Osteoblast (primary cell): ENCODE measurements around the gene HSPB6. TPM values are rescaled to one million over a fixed set of nuclear protein-coding genes. Genes with fewer than 3 reads are reported as not detected.

Experiments
- DNase-seq: peaks from one replicate; pipeline ENCODE4 v3.0.0; 2011; ENCODE audit warnings: low spot score, mixed read lengths; ENCODE audit not compliant: insufficient read length; ENCODE audit errors: missing footprints
- H2AFZ ChIP-seq: 2 replicates; pipeline ENCODE4 v1.6.0; 2011; ENCODE audit warnings: mild to moderate bottlenecking, low read length
- H3K27ac ChIP-seq: 2 replicates; pipeline ENCODE4 v1.5.1; 2011; ENCODE audit warnings: mild to moderate bottlenecking, low read depth, low read length, moderate library complexity
- H3K27me3 ChIP-seq: 2 replicates; pipeline ENCODE4 v1.6.0; 2012; ENCODE audit warnings: mild to moderate bottlenecking, control low read depth, inconsistent platforms, low read length, moderate library complexity; ENCODE audit not compliant: insufficient read depth
- H3K36me3 ChIP-seq: 2 replicates; pipeline ENCODE4 v1.5.1; 2011; ENCODE audit warnings: mild to moderate bottlenecking, low read length, control low read depth, moderate library complexity; ENCODE audit not compliant: insufficient read depth
- H3K4me1 ChIP-seq: 2 replicates; pipeline ENCODE4 v1.5.1; 2011; ENCODE audit warnings: mild to moderate bottlenecking, low read length, control low read depth, moderate library complexity; ENCODE audit not compliant: insufficient read depth
- H3K4me2 ChIP-seq: 2 replicates; pipeline ENCODE4 v1.6.0; 2011; ENCODE audit warnings: mild to moderate bottlenecking, low read length; ENCODE audit not compliant: insufficient read depth
- H3K4me3 ChIP-seq: fragments of 200-600 bp; sonication (generic); 3 replicates; pipeline ENCODE4 v1.5.1; 2012; ENCODE audit warnings: mild to moderate bottlenecking, low read length, inconsistent platforms; ENCODE audit not compliant: insufficient read depth
- H3K79me2 ChIP-seq: 2 replicates; pipeline ENCODE4 v1.6.0; 2012; ENCODE audit warnings: mild to moderate bottlenecking, low read length, control low read depth, inconsistent platforms; ENCODE audit not compliant: insufficient read depth
- H3K9me3 ChIP-seq: 2 replicates; pipeline ENCODE4 v1.5.1; 2011; ENCODE audit warnings: low read depth, low read length, control low read depth
- H4K20me1 ChIP-seq: 2 replicates; pipeline ENCODE4 v1.6.0; 2012; ENCODE audit warnings: mild to moderate bottlenecking, low read length, control low read depth; ENCODE audit not compliant: insufficient read depth
- CTCF ChIP-seq: IDR thresholded peaks from 2 replicates; pipeline ENCODE4 v1.5.1; 2011; ENCODE audit warnings: mild to moderate bottlenecking, low read depth, low read length, moderate library complexity; ENCODE audit errors: extremely low read depth
- total RNA-seq: library from RNA; depleted of rRNA; stranded (reverse); fragments of >200 nt; gene quantifications from 2 replicates; pipeline ENCODE4 v1.2.3, GENCODE V29; 2012

Gene HSPB6
- total RNA-seq, 1 donor, result 14.5 TPM

DNA sequence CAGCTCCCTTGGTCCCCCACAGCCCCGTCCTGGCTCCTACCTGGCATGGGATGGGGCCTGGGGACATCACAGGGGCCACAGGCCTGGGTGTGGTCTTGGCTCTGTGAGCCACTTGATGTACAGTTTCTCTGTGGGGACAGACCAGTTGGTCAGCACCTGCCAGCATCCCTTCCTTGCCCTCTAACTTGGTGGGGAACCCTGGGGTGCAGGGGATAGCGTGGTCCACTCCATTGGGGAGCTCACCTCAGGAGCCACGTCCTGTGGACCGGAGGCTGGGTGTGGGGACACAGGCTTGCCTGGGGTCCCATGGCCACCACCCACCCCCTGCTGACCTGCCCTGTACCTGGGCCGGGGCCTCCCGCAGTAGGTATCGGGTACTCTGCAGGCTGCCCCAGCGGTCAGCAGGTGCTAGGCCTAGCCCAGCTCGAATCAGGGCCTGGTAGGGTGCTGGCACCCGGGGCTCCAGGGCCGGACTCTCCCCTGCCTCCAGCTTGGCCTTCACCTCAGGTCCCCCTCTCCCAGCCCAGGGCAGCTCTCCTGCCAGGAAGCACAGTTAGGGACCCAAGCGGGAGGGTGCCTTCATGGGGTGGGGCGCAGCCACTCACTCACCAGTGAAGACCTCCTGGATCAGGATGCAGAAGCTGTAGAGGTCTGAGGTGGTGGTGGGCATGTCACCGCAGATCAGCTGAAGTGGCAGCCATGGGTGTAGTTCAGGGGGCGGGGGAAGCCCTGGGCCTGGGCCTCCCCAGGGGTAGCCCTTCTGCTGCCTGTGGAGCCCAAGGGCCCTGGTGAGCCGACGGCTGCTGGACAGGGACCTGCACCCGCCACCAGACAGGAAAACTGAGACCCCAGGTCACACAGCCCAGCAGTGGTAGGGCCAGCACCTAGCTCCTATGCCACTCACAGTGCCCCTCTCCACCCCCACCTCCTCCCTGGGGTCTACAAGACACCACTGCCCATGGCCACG, 33.4 kb upstream of the HSPB6 start:
- Histone ChIP-seq H3K27ac (no peak overlapping the region), H4K20me1 (no peaks in the 10 kb centered on the region), H3K4me3 (no peak overlapping the region), H3K9me3 (no peaks in the 10 kb centered on the region), H3K4me2 (no peak overlapping the region), H2AFZ (no peak overlapping the region), H3K36me3 (no peaks in the 10 kb centered on the region), H3K4me1 (peaks cover 2% of the 10 kb centered on the region), H3K27me3 (peaks cover 5% of the 10 kb centered on the region), H3K79me2 (no peaks in the 10 kb centered on the region)
- DNase-seq, result peak; percentile 67
- TF ChIP-seq CTCF, result no peak

GRCh38 chr19:35789195-35789977, 32.6 kb upstream of the HSPB6 start:
- no peak for TF ChIP-seq CTCF
- H3K27ac ChIP-seq, result no peak overlapping the region
- no peaks in the 10 kb centered on the region for H3K79me2 ChIP-seq
- peaks cover 2% of the 10 kb centered on the region for H3K4me1 ChIP-seq
- no peaks in the 10 kb centered on the region for H3K36me3 ChIP-seq
- no peaks in the 10 kb centered on the region for H3K27me3 ChIP-seq
- peak; percentile 73 for DNase-seq
- no peaks in the 10 kb centered on the region for H4K20me1 ChIP-seq
- H2AFZ ChIP-seq, result no peak overlapping the region
- H3K9me3 ChIP-seq, result no peaks in the 10 kb centered on the region
- H3K4me3 ChIP-seq, result no peak overlapping the region
- H3K4me2 ChIP-seq, result no peak overlapping the region

DNA sequence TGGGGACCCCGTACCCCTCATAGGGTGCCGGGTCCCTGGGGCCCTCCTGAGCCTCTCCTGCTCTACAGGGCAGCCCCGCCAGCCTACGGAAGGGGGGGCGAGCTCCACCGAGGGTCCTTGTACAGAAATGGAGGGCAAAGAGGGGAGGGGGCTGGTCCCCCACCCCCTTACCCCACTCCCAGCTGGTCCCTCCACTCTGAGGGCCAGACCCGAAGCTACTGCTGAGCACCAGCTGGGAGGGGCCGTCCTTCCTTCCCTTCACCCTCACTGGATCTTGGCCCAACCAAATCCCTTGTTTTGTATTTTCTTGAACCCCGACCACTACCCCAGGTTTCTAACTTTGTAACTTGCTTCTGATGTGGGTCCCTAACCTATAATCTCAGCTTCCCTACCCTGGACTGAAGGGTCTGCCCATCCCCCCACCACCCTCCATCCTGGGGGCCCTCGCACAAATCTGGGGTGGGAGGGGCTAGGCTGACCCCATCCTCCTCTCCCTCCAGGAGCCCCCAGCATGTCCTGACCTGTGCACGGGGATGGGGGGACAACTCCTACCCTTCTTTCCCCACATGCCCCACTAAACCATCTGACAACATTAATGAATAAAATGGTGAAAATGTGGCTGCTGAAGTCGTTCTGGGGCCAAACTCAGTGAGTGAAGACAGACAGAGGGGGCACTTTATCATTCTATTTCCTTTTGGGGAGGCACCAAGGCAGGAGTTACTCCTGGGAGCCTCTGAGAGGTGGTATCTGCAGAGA, 31.6 kb upstream of the HSPB6 start:
- no peaks in the 10 kb centered on the region for H3K9me3 ChIP-seq
- no peaks in the 10 kb centered on the region for H4K20me1 ChIP-seq
- no peaks in the 10 kb centered on the region for H3K27me3 ChIP-seq
- no peak overlapping the region for H3K4me2 ChIP-seq
- H2AFZ ChIP-seq, result no peak overlapping the region
- H3K4me1 ChIP-seq, result peaks cover 2% of the 10 kb centered on the region
- TF ChIP-seq CTCF, result no peak
- no peak overlapping the region for H3K27ac ChIP-seq
- no peaks in the 10 kb centered on the region for H3K79me2 ChIP-seq
- no peaks in the 10 kb centered on the region for H3K36me3 ChIP-seq
- DNase-seq, result peak; percentile 92
- no peak overlapping the region for H3K4me3 ChIP-seq
